AG04450 (cell line): ENCODE measurements around the gene AK5. TPM values are rescaled to one million over a fixed set of nuclear protein-coding genes. Genes with fewer than 3 reads are reported as not detected.

Experiments
- CTCF ChIA-PET: fragments of 300-600, 350-600 bp; formaldehyde crosslinking; extraction: SDS; loops from one replicate; lab custom pipeline; 2022; ENCODE audit warnings: antibody characterized with exemption, inconsistent platforms; lab: Charles Lee
- POLR2A ChIA-PET: fragments of 350-600 bp; formaldehyde crosslinking; extraction: SDS; loops from one replicate; lab custom pipeline; 2021; ENCODE audit warnings: antibody characterized with exemption, inconsistent platforms; lab: Yijun Ruan, JAX
- DNase-seq: peaks from one replicate; pipeline ENCODE4 v3.0.0-alpha.2; 2011; ENCODE audit warnings: low read depth, low spot score
- H3K27ac ChIP-seq: one replicate; pipeline ENCODE4 v1.5.1; 2012; ENCODE audit warnings: low read depth, low read length, control low read depth
- H3K27me3 ChIP-seq: one replicate; pipeline ENCODE4 v1.6.0; 2012; ENCODE audit warnings: low read length; ENCODE audit not compliant: control insufficient read depth, insufficient read depth
- H3K4me3 ChIP-seq: 2 replicates; pipeline ENCODE4 v1.5.1; 2011; ENCODE audit warnings: mild to moderate bottlenecking, low read depth, low read length, control low read depth
- H3K9me3 ChIP-seq: 2 replicates; pipeline ENCODE4 v1.5.1; 2012; ENCODE audit warnings: low read length; ENCODE audit not compliant: control insufficient read depth, insufficient read depth
- CTCF ChIP-seq: IDR thresholded peaks from 2 replicates; pipeline ENCODE4 v1.5.1; 2011; ENCODE audit warnings: low read depth, low read length, control low read depth, inconsistent platforms
- polyA plus RNA-seq: library from polyadenylated mRNA; depleted of rRNA; stranded (reverse); fragments of >200 nt; gene quantifications from 2 replicates; pipeline ENCODE4 v1.2.3, GENCODE V29; 2011

Gene AK5
- polyA plus RNA-seq, 1 experiment: 45.1 TPM

GRCh38 chr1:77473690-77474089, 191.9 kb downstream of the AK5 start:
- TF ChIP-seq CTCF: no peak
- peak; percentile 70 for DNase-seq
- no peak overlapping the region for H3K4me3 ChIP-seq
- ChIA-PET CTCF (interaction anchor here (0.6 to 1.8 kb wide), 6 partner anchors 10 to 634 kb away, joined by 3 to 10 read pairs (median 3); no protein-coding TSS in a partner anchor), POLR2A (interaction anchor here (1.2 to 2.6 kb wide), 4 partner anchors 41 to 209 kb away, joined by 3 to 11 read pairs (median 4); partner anchors contain the start of gene ZZZ3)
- peaks cover 4% of the 10 kb centered on the region; the same call in 1 of the 2 replicates for H3K9me3 ChIP-seq
- H3K27me3 ChIP-seq: no peaks in the 10 kb centered on the region
- H3K27ac ChIP-seq: peak overlapping the region; percentile 54

GRCh38 chr1:77475641-77476040, 193.8 kb downstream of the AK5 start:
- CTCF ChIA-PET: no interaction called here
- no peak for DNase-seq
- Histone ChIP-seq H3K27me3 (no peaks in the 10 kb centered on the region), H3K9me3 (peaks cover 4% of the 10 kb centered on the region; the same call in 1 of the 2 replicates), H3K27ac (no peak overlapping the region), H3K4me3 (no peak overlapping the region)
- no peak for TF ChIP-seq CTCF
- POLR2A ChIA-PET: no interaction called here

GRCh38 chr1:77476475-77476874, 194.7 kb downstream of the AK5 start:
- DNase-seq: no peak
- no peak overlapping the region for H3K27ac ChIP-seq
- no peak overlapping the region for H3K4me3 ChIP-seq
- TF ChIP-seq CTCF: no peak
- no peaks in the 10 kb centered on the region for H3K27me3 ChIP-seq
- peaks cover 4% of the 10 kb centered on the region; the same call in 1 of the 2 replicates for H3K9me3 ChIP-seq
- ChIA-PET POLR2A (no interaction called here), CTCF (interaction anchor here (1.0 kb wide), 1 partner anchor 13 kb away, joined by 3 read pairs; no protein-coding TSS in a partner anchor)

- ChIA-PET POLR2A (no interaction called here), CTCF (no interaction called here)
- no peaks in the 10 kb centered on the region for H3K9me3 ChIP-seq
- no peaks in the 10 kb centered on the region for H3K27me3 ChIP-seq
- no peak overlapping the region for H3K4me3 ChIP-seq
- no peak for TF ChIP-seq CTCF
- no peak for DNase-seq
- H3K27ac ChIP-seq: no peak overlapping the region
These were observed 202.5 kb downstream of the AK5 start for GRCh38 chr1:77484334-77484733.

- H3K4me3 ChIP-seq: no peak overlapping the region
- TF ChIP-seq CTCF: no peak
- no peak for DNase-seq
- H3K27ac ChIP-seq: no peak overlapping the region
- CTCF ChIA-PET: no interaction called here
- no peaks in the 10 kb centered on the region for H3K27me3 ChIP-seq
- H3K9me3 ChIP-seq: no peaks in the 10 kb centered on the region
- POLR2A ChIA-PET: no interaction called here
These were observed 203.1 kb downstream of the AK5 start for GRCh38 chr1:77484926-77485325.
